Measurements from ENCODE around the gene OTOGL.
A peak's percentile ranks its signal among the peaks of the same experiment; 100 is the strongest.

The OTOGL gene

GRCh38 chr12:80373666-80374065 is 274.3 kb downstream of the OTOGL start:
- no peaks in the 10 kb centered on the region for H3K4me1 Mint-ChIP-seq
- no peaks in the 10 kb centered on the region for H3K9me3 Mint-ChIP-seq
- H3K4me3 Mint-ChIP-seq = no peak overlapping the region
- H3K27me3 Mint-ChIP-seq (ENCODE audit: low read depth) = no peaks in the 10 kb centered on the region
- no peak overlapping the region for H3K27ac Mint-ChIP-seq
- H3K36me3 Mint-ChIP-seq (ENCODE audit: low read depth) = no peaks in the 10 kb centered on the region
- no peak for TF ChIP-seq CTCF (IDR thresholded peaks at IDR 0.05; ENCODE audit: unreplicated experiment in 3 of 3)

- Mint-ChIP-seq H3K36me3 (ENCODE audit: low read depth) (no peaks in the 10 kb centered on the region), H3K4me1 (no peaks in the 10 kb centered on the region), H3K9me3 (no peaks in the 10 kb centered on the region), H3K27me3 (ENCODE audit: low read depth) (no peaks in the 10 kb centered on the region), H3K27ac (no peak overlapping the region), H3K4me3 (no peak overlapping the region)
- TF ChIP-seq CTCF (IDR thresholded peaks at IDR 0.05; ENCODE audit: unreplicated experiment in 3 of 3) = no peak
These were observed 275.3 kb downstream of the OTOGL start for GRCh38 chr12:80374615-80375014.

DNA sequence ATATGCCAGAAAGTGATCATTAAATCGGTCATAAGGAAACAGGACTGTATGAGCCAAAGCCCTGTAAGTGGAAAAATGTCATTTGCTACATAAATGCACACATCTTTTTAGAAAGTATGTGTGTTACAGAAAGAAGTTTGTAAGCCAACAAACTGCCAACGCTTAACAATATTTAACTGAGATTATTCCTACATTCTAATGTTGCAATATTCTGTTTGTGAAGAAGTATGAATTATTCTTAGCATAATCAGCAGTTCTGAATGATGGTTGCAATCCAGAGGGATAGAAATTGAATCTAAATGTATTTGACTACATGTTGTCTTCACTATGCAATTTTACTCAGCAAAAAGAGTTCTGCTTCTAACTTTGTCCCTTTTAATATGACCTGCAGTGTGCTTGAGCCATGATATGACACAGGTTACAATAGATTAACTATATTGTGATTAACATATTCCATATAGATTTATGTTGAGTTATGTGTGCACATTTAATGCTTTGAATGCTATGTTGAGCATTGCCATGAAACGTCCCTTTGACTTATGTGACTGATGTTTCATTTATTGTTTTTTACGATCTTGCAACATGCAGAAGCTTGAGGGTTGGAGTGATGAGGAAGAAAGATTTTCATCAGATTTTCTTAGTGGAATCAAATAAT is 277.9 kb downstream of the OTOGL start:
- no peak for TF ChIP-seq CTCF (IDR thresholded peaks at IDR 0.05; ENCODE audit: unreplicated experiment in 3 of 3)
- Mint-ChIP-seq H3K27me3 (ENCODE audit: low read depth) (no peaks in the 10 kb centered on the region), H3K27ac (no peak overlapping the region), H3K36me3 (ENCODE audit: low read depth) (no peaks in the 10 kb centered on the region), H3K4me1 (no peaks in the 10 kb centered on the region), H3K9me3 (no peaks in the 10 kb centered on the region), H3K4me3 (no peak overlapping the region)

- TF ChIP-seq CTCF (IDR thresholded peaks at IDR 0.05; ENCODE audit: unreplicated experiment in 3 of 3) = no peak
- no peak overlapping the region for H3K27ac Mint-ChIP-seq
- H3K4me1 Mint-ChIP-seq = no peaks in the 10 kb centered on the region
- no peak overlapping the region for H3K4me3 Mint-ChIP-seq
- no peaks in the 10 kb centered on the region for H3K27me3 Mint-ChIP-seq (ENCODE audit: low read depth)
- H3K9me3 Mint-ChIP-seq = no peaks in the 10 kb centered on the region
- H3K36me3 Mint-ChIP-seq (ENCODE audit: low read depth) = no peaks in the 10 kb centered on the region
These were observed 281.8 kb downstream of the OTOGL start for GRCh38 chr12:80381121-80381520.

DNA sequence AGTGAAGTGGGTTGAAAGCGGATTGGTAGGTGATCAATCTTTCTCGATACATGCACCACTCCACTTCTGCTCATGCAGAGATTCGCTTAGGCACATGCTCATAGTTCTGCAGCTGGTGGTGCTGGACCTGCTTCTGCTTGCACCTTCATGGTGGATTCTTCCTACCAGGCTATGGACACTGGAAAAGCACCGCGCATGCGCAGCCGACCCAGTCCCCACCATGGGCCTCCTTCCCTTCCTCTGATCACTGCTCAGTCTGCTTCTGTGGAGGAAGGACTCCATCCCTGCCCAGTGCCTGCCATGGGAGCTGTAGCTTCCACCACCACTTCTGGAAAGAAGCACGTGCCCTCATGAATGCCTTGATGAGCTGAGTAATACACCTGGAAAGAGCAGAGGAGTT is 282.9 kb downstream of the OTOGL start:
- TF ChIP-seq CTCF (IDR thresholded peaks at IDR 0.05; ENCODE audit: unreplicated experiment in 3 of 3) = no peak
- no peak overlapping the region for H3K27ac Mint-ChIP-seq
- no peaks in the 10 kb centered on the region for H3K27me3 Mint-ChIP-seq (ENCODE audit: low read depth)
- no peaks in the 10 kb centered on the region for H3K36me3 Mint-ChIP-seq (ENCODE audit: low read depth)
- H3K4me3 Mint-ChIP-seq = no peak overlapping the region
- no peaks in the 10 kb centered on the region for H3K4me1 Mint-ChIP-seq
- H3K9me3 Mint-ChIP-seq = peaks cover 5% of the 10 kb centered on the region

DNA sequence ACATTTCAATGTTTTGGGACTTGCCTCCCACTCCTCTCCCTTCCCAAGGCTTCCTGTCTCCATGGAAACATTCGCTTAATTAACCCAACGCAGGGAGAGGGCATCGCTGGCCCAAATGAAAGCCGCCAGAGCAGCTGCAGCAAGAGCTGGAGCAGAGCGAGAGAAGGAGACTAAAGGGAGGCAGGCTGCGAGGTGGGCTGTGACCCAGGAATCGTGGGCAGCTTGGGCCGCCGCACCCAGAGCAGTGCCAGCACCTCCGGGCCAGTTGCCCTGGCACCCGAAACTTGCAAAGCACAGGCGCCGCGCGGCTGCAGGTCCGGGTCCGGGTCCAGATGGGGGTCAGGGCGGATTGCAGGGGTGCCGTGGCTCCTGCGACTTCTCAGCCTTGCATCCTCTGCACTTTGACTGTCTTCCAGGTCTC is 301.2 kb downstream of the OTOGL start:
- Mint-ChIP-seq H3K27ac (peak overlapping the region; percentile 53 to 94 (median 83)), H3K4me3 (peak overlapping the region; percentile 73 to 83 (median 80)), H3K4me1 (no peaks in the 10 kb centered on the region), H3K27me3 (ENCODE audit: low read depth) (no peaks in the 10 kb centered on the region), H3K9me3 (no peaks in the 10 kb centered on the region), H3K36me3 (ENCODE audit: low read depth) (no peaks in the 10 kb centered on the region)
- no peak for TF ChIP-seq CTCF (IDR thresholded peaks at IDR 0.05; ENCODE audit: unreplicated experiment in 3 of 3)

Measured in nephron (organoid).